NCI-H460 (cell line): Measurements from ENCODE around the gene TAC1. TPM values are rescaled to one million over a fixed set of nuclear protein-coding genes. Genes with fewer than 3 reads are reported as not detected.
A peak's percentile ranks its signal among the peaks of the same experiment; 100 is the strongest.
"Not testable (repeated sequence)": the region's sequence is repeated elsewhere in the genome, so short reads cannot be mapped to it uniquely, and the experiment has no call there.

ENCODE experiments used
- DNase-seq: peaks from one replicate; pipeline ENCODE4 v3.0.0-alpha.2; 2016; ENCODE audit warnings: low read depth; ENCODE audit errors: extremely low read depth
- polyA plus RNA-seq: library from polyadenylated mRNA; depleted of rRNA; stranded (reverse); fragments of >200 nt; gene quantifications from 2 replicates; pipeline ENCODE4 v1.2.3, GENCODE V29; 2014; cell fraction: nucleus; rRNA removed
- total RNA-seq: library from RNA; depleted of rRNA; stranded (reverse); fragments of >200 nt; shearing (Covaris generic); gene quantifications from 2 replicates; pipeline ENCODE4 v1.2.3, GENCODE V29; 2014; rRNA removed

TAC1 gene, protein sequence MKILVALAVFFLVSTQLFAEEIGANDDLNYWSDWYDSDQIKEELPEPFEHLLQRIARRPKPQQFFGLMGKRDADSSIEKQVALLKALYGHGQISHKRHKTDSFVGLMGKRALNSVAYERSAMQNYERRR
- total RNA-seq: not detected in 2 replicates
- polyA plus RNA-seq: not detected in 2 replicates

DNA sequence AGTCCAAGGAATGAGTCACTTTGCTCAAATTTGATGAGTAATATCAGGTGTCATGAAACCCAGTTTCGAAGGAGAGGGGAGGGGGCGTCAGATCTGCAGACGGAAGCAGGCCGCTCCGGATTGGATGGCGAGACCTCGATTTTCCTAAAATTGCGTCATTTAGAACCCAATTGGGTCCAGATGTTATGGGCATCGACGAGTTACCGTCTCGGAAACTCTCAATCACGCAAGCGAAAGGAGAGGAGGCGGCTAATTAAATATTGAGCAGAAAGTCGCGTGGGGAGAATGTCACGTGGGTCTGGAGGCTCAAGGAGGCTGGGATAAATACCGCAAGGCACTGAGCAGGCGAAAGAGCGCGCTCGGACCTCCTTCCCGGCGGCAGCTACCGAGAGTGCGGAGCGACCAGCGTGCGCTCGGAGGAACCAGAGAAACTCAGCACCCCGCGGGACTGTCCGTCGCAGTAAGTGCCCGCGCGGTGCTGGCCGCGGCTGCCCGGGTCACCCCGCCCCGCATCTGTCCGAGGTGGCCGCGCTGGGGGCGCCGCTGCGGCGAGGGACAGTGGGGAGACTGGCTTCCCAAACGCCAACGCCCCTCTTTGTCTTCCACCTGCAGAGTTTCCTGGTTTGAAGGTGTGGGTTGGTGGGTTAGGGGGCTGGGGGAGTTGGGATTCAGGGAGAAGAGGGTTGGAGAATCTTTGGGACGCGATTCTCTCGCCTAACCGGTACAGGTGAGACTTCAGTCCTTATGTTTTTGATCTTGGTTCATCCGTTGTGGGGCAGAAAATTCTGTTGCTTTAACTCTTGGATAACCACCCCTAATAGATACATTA lies at the start of gene TAC1:
TAC1 (plus strand) TSS at position 351 of the 829 bp plus-strand sequence. CDS start 527 bp downstream, outside the sequence.
- DNase-seq: no peak

DNA sequence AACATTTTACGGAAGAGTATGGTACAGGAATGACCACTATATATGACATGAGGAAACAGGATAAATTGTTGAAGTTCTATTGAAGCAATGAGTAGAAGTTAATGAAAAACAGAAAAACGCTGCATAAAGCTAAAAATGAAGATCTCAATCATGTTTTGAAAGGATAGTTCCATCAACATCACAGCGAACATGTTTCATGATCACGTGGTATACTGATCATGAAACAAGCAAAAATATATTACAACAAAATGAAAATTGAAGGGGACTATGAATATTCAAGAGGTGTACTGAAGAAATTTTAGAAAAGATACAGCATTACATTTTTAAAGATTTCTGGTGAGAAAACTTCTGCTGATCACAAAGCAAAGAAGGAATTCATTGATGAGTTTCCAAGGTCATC lies 45.9 kb upstream of the TAC1 start:
- DNase-seq: no peak

DNA sequence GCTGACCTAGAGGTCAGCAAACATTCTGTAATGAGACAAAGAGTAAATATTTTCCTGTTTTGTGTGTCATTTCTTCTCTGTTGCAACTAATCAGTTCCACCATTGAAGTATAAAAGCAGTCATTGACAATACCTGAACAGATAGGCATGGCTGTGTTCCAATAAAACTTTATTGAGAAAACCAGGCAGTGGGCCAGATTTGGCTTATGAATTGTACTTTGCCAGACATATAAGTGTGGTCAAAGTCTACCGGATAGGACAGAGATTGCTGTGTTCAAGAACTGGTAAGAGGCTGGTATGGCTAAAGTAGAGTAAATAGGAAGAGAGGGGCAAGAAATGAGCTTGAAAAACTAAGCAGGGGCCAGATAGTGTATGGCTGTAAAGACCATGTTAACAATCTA lies 38.3 kb upstream of the TAC1 start:
- DNase-seq: no peak

DNA sequence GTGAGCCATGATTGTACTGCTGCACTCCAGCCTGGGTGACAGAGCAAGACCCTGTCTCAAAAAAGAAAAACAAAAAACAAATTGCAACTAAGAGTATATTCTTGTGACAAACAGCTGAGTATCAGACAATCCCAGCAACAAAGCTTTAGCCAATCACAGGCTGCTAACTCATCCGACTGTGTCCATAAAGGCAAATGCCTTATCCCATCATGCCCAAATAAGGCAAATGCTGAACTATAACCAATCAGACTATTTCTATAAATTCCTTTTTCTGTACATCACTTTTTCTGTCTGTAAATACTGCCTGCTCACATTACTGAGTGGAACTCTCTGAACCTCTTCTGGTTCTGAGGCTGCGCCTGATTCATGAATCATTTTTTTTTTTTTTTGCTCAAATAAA lies 37.5 kb upstream of the TAC1 start:
- no peak for DNase-seq

DNA sequence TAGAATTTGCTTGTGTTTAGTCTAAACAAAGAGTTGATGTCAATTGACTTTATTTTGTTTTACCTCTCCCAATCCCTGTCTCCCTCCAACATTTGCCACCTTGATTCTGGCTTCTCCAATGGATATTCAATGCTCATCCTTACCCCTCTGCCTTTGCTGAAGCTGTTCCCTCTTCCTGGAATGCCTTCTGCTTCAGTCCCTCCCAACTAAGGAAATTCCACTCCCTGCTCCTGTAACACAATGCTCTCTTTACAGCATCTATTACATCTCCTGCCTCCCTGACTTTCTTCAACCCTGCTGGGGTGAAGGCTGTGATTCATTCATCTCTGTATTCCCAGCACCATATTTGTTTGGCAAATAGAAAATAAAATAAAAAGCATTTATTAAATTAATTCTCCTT lies 34.5 kb upstream of the TAC1 start:
- DNase-seq: no peak

DNA sequence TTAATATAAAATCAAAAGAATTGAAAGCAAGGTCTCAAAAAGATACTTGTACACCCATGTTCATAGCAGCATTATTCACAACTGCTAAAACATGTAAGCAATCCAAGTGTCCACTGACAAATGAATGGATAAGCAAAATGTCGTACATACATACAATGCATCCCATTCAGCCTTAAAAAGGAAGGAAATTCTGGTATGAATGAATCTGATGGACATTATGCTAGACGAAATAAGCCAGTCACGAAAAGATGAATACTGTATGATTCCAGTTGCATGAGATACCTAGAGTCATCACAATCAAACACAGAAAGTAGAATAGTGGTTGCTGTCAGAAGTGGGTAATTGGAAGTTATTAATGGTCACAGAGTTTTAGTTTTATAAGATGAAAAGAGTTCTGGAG lies 9.5 kb upstream of the TAC1 start:
- no peak for DNase-seq

DNA sequence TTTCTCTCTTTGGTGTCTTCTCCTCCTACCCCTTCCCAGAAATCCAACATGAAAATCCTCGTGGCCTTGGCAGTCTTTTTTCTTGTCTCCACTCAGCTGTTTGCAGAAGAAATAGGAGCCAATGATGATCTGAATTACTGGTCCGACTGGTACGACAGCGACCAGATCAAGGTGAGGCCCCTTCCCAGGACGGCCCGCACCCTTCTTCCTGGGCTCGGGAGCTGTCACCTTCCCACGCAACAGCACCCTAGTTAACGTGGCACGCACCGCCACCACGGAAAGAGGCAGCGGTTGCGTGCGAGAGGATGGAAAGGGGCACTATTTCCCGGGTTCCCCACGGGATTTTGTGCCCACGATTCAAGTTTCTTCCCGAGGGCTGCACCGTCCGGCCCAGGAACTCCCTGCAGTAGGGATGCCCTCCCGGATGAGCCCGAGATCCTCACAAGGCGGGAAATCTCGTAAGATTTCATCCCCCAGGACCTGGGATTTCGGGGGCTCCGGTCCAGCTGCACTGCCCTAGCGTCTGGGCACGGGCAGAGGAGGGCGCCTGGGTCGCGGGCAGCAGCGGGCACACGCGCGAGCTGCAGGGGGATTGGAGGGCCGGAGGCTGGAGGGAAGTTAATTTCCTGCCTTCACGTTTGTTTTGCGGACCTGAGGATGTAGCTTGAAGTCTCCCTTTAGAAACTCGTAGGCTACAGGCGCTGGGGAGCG lies 834 bp downstream of the TAC1 start:
- DNase-seq: no peak

DNA sequence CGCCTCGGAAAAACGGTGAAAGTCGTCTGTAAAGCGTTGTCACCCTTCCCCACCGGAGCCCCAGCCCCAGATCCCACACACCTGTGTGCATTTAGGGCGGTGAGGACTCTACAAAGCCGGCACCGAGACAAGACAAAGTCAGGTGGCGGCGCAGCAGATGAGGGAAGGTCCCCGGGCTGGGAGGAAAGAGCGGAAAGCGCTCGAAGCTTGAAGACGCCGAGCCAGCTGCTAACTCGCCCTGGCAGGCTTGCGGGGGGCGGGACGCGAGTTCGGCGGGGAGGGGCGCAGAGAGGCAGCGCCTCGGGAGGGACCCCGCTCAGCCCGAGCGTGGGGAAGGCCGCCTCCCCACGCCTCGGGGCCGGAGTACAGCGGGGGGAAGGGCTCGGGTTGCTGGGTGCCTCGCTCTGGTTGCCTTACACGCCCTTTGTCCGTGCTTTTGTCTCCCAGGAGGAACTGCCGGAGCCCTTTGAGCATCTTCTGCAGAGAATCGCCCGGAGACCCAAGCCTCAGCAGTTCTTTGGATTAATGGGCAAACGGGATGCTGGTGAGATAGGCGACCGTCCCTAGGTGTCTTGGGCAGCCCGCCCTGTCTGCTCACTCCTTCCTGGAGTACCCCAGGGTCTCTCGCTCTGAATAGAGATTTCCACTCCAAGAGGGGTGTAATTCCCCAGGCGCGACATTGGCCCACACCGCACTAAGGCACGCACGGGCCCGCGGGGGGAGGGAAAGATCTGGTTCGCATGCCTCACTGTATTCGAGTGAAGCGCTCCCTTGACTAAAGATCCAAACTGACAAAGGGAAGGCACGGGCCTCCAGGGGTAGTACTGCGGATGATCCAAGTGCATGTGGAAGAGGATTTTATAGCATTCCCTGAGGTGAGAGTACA lies 1.6 kb downstream of the TAC1 start:
- no peak for DNase-seq

DNA sequence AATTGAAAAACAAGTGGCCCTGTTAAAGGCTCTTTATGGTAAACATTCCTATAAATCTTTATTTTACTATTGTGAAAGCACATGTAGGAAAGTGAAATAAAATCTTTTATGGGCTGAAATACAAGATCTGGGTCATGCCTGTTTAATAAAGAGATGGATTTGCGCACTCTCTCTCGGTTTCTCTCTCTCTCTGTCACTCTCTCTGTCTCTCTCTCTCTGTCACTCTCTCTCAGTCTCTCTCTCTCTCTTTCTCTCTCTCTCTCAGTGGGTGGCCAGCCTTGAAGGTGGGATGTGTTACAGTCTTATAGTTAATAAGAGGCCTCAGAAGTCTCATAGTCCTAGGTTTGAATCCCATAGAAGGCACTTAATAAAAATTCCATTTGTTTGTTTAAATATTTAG lies 2.4 kb downstream of the TAC1 start:
- DNase-seq: no peak

DNA sequence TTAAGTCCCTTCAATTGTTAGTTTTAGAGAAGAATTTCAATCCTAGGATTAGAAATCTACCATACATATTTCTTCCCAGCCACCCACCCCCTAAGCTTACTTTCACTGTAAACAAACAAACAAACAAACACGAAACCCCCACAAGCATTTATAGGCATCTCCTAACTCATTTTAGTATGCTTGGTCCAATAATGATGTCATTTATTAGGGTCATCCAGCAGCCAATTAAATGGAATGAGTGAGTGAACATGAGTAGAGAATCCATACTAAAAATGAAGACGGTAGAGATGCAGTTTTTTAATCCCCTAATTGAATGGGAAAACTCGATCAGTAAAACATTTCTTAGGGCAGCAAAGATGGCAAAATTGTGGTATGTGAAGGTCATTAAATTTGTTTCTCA lies 3.2 kb downstream of the TAC1 start:
- no peak for DNase-seq

DNA sequence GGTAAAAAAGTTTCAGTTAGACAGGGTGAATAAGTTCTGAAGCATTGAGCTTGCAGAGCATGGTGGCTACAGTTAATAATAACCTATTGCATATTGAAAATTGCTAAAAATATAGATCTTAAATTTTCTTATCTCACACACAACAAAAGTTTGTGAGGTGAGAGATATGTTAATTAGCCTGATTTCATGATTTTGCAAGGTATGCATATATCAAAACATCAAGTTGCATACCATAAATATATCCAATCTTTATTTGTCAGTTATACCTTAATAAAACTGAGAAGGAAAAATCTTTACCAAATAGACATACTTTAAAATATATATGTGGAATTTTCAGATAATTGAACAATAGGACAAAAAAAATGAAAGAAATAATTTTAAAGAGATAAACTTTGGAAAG lies 16.6 kb downstream of the TAC1 start:
- DNase-seq: no peak

DNA sequence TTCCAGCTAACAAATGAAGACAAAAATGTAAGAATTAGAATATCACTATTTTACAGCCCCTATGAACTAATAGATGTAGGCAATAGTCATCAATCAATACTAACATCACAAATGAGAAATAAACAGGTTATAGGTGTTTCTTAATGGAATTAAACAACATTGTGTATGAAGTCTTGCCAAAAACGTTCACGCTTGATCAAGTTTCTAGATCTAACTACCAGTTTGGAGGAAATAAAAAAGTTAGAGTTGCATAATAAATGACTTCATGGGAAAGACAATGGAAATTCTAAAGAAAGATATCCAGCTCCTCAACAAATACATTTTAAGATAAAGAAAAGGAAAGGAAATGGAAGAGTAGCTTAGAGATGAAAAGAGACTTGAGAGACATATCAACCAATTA lies 19.7 kb downstream of the TAC1 start:
- DNase-seq: no peak

DNA sequence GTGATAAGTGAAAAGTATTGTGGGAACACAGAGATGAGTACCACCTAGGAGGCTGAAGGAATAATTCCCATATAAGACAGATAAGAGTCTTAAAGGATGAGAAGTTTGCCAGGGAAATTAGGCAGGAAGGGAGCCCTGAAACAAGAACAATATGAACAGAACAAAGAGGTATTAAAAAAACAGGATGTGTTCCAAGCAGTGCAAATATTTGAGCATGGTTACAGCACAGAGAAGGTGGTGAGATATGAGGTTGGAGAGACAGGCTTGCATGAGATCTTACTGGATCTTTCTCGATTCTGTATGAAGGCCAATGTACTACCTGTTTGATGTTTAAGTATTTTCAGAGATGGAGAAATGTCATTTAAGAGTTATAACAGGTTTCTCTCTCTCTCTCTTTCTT lies 20.3 kb downstream of the TAC1 start:
- DNase-seq: no peak

DNA sequence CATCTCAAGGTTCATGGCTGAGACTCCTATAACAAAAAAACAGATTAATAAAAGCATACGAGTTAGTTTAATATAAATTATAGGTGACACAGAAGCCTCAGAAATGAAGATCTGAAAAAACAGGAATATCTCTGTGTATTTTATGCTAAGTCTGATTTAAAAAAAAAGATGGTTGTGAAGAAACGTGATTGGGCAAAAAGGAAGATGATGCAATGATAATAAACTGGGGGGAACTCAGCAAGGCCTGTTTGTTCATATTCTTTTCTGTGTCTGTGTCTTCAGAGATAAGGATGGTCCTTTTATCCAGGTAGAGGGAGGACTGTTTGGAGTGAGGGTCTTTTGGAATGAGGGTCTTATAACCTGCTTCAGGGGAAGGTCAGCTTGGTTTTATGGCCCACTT lies 25.9 kb downstream of the TAC1 start:
- DNase-seq: no peak

DNA sequence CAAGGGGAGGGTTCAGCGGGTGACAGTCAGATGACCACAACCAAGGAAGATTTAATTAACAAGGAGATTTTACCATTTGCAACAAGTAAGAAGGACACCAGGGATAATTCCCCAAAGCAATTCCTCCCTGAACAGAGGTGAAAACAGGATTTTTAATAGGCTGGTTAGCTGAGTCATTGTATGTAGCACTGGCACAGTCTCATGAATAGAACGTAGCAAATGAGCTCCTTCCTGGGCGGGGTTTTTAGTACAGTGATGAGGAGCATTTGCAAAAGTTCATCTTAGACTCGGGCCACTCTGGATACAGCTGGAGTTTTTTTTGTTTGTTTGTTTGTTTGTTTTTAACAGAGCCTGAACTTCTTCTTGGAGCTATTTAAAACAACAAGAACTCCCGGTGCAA lies 39.0 kb downstream of the TAC1 start:
- peak; percentile 36 for DNase-seq

DNA sequence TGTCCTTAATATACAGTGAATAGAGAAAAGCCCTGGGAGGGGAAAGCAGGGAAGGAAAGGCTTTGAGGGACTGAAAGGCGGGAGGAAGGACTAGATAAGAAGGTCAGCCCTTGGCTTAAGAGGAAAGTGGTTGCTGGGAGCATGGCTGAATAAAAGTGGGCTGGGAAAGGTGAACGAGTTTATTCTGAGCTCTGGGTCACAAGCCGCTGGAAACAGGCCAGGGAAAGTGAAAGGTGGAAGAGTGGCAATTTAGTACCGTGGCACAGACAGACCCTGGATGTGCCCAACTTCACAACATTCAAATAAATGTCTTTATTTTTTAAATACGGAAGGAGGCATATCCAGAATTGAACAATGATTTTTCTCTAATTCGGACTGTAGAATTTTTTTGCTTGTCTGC lies 39.7 kb downstream of the TAC1 start:
- DNase-seq: no peak

DNA sequence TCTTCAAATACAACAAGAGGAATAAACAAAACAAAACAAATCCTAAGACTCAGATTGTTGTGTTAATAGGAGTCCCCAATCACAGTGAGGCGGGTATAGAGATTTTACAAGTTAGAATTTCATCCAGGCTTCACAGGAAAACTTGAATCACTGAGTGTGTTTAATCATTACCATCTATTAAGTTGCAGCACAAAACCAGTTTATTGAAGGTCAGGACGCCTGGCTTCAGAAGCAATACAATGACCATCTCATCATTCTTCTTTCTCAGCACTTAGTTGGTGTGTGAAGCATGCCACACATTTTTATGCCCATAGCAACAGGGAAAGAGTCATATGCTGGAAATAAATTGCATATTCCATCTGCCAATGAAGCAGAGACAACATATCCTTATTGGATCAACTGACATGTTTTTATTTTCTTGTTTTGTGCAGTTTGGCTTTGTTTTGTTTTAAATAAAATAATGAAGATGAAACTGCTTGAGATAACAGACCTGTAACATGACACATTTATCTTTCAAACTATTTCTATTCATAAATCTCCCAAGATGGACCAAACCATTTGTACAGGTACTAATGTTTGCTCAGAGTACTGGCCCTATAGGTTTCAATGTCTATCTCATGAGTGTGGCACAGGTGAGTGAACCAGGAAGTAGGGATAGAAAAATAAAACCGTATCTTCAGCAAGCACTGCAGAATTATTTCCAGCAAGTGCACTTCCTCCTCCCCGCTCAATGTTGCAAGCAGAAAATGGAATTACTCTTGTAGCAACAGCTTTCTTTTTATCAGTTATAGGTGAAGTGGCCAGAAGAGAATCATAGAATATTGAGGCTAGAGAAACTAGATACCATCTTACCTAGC lies 40.4 kb downstream of the TAC1 start:
- no peak for DNase-seq

DNA sequence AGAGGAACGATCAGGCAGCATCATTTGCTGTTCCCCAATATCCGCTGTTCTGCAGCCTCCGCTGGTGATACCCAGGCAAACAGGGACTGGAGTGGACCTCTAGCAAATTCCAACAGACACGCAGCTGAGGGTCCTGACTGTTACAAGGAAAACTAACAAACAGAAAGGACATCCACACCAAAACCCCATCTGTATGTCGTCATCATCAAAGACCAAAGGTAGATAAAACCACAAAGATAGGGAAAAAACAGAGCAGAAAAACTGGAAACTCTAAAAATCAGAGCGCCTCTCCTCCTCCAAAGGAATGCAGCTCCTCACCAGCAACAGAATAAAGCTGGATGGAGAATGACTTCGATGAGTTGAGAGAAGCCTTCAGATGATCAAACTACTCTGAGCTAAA lies 54.5 kb downstream of the TAC1 start:
- DNase-seq: not testable (repeated sequence)
